VCaP (cell line): ENCODE data around the gene NCAPD3.

Experiments
- H3K27ac ChIP-seq: fragments of 450-650 bp; 2 replicates; pipeline ENCODE4 v1.5.1; 2017
- CTCF ChIP-seq: fragments of 450-650 bp; conservative IDR thresholded peaks from 2 replicates; pipeline ENCODE4 v1.5.1; 2017; ENCODE audit warnings: mild to moderate bottlenecking, moderate library complexity

NCAPD3 gene

GRCh38 chr11:134170919-134171281 lies 52.9 kb downstream of the NCAPD3 start:
- H3K27ac ChIP-seq = peak overlapping the region; percentile 11; the same call in 1 of the 2 replicates
- no peak for TF ChIP-seq CTCF

GRCh38 chr11:134170177-134170918 lies 53.4 kb downstream of the NCAPD3 start:
- TF ChIP-seq CTCF = no peak
- peak overlapping the region; percentile 11; the same call in 1 of the 2 replicates for H3K27ac ChIP-seq

- TF ChIP-seq CTCF = no peak
These were observed 59.0 kb downstream of the NCAPD3 start for GRCh38 chr11:134164490-134165370.

GRCh38 chr11:134159652-134160051 lies 64.1 kb downstream of the NCAPD3 start:
- no peak for TF ChIP-seq CTCF
- H3K27ac ChIP-seq = peak overlapping the region; percentile 75; the same call in 1 of the 2 replicates

More at GRCh38 chr11:134164490-134165370, 59.0 kb downstream of the NCAPD3 start:
- no peak overlapping the region for H3K27ac ChIP-seq

GRCh38 chr11:134158023-134158422 lies 65.7 kb downstream of the NCAPD3 start:
- H3K27ac ChIP-seq = peak overlapping the region; percentile 75
- TF ChIP-seq CTCF = no peak

GRCh38 chr11:134157451-134157850 lies 66.3 kb downstream of the NCAPD3 start:
- H3K27ac ChIP-seq = peak overlapping the region; percentile 75
- TF ChIP-seq CTCF = no peak
